GM12865 (cell line): ENCODE results near the gene CTNNA1.

ENCODE experiments used
- DNase-seq: peaks from one replicate; pipeline ENCODE4 v3.0.0; 2010; ENCODE audit warnings: low read depth
- H3K4me3 ChIP-seq: 2 replicates; pipeline ENCODE4 v1.5.1; 2011; ENCODE audit warnings: mild to moderate bottlenecking, low read depth, low read length, control low read depth
- CTCF ChIP-seq: IDR thresholded peaks from 2 replicates; pipeline ENCODE4 v1.5.1; 2011; ENCODE audit warnings: low read length, control low read depth, low read depth, inconsistent platforms; ENCODE audit not compliant: insufficient read depth; ENCODE audit errors: missing control alignments

Gene CTNNA1

GRCh38 chr5:138789771-138790242, 36.6 kb downstream of the CTNNA1 start:
- peak; percentile 55 for DNase-seq
- peak; percentile 70 for TF ChIP-seq CTCF
- no peak overlapping the region for H3K4me3 ChIP-seq

GRCh38 chr5:138790684-138791083, 37.5 kb downstream of the CTNNA1 start:
- no peak for DNase-seq
- H3K4me3 ChIP-seq: no peak overlapping the region
- no peak for TF ChIP-seq CTCF

GRCh38 chr5:138792195-138792790, 39.1 kb downstream of the CTNNA1 start:
- TF ChIP-seq CTCF: no peak
- no peak for DNase-seq
- no peak overlapping the region for H3K4me3 ChIP-seq

GRCh38 chr5:138793575-138793974, 40.4 kb downstream of the CTNNA1 start:
- TF ChIP-seq CTCF: no peak
- DNase-seq: no peak
- no peak overlapping the region for H3K4me3 ChIP-seq

GRCh38 chr5:138803285-138803684, 50.1 kb downstream of the CTNNA1 start:
- H3K4me3 ChIP-seq: no peak overlapping the region
- no peak for DNase-seq
- no peak for TF ChIP-seq CTCF

- DNase-seq: no peak
- TF ChIP-seq CTCF: no peak
- H3K4me3 ChIP-seq: no peak overlapping the region
Measured at GRCh38 chr5:138803935-138804334, 50.7 kb downstream of the CTNNA1 start.

- no peak for DNase-seq
- TF ChIP-seq CTCF: no peak
- no peak overlapping the region for H3K4me3 ChIP-seq
Measured at GRCh38 chr5:138805096-138805495, 51.9 kb downstream of the CTNNA1 start.
